SK-N-SH (cell line): ENCODE results near the gene SNRPN. TPM values are rescaled to one million over a fixed set of nuclear protein-coding genes. Genes with fewer than 3 reads are reported as not detected.

Experiments
- CTCF ChIA-PET: fragments of 300-600, 350-600 bp; formaldehyde crosslinking; extraction: SDS; loops from one replicate; lab custom pipeline; 2021; lab: Yijun Ruan, JAX
- POLR2A ChIA-PET: fragments of 350-600 bp; sonication (Branson Sonifier 250); formaldehyde crosslinking; extraction: SDS; loops from one replicate; lab custom pipeline; 2020; ENCODE audit warnings: antibody characterized with exemption, inconsistent platforms; lab: Yijun Ruan, JAX
- DNase-seq: peaks from one replicate; pipeline ENCODE4 v3.0.0; 2012
- H2AFZ ChIP-seq: fragments of 200-600 bp; sonication (generic); 2 replicates; pipeline ENCODE4 v1.8.1; 2016; ENCODE audit warnings: antibody characterized with exemption, mild to moderate bottlenecking, low read depth
- H3F3A ChIP-seq: fragments of 200-600 bp; sonication (generic); replicated peaks from 2 replicates; pipeline ENCODE3; 2016; ENCODE audit warnings: antibody characterized with exemption, mild to moderate bottlenecking; ENCODE audit not compliant: insufficient read depth
- H3K27ac ChIP-seq, 2 experiments: fragments of 200-500 bp in 1 of 2; fragments of 200-600 bp in 1 of 2; sonication (Bioruptor generic) in 1 of 2; sonication (generic), shearing (Covaris generic) in 1 of 2; 2 replicates each; pipeline versions ENCODE4 v1.5.1 to v1.6.1; 2014 to 2016; ENCODE audit warnings: low read depth in 2 of 2, inconsistent platforms in 1 of 2, low read length in 1 of 2, mild to moderate bottlenecking in 1 of 2, mixed read lengths in 1 of 2
- H3K27me3 ChIP-seq: fragments of 200-600 bp; sonication (generic), shearing (Covaris generic); 2 replicates; pipeline ENCODE4 v1.6.1; 2016; ENCODE audit warnings: mixed run types; ENCODE audit not compliant: insufficient read depth
- H3K36me3 ChIP-seq, 2 experiments: fragments of 200-500 bp in 1 of 2; fragments of 200-600 bp in 1 of 2; sonication (Bioruptor generic) in 1 of 2; sonication (generic) in 1 of 2; replicated peaks in 1 of 2; 2 replicates each; pipeline versions ENCODE3 to v1.5.1; 2014 to 2016; ENCODE audit warnings: low read length in 1 of 2, mild to moderate bottlenecking in 1 of 2; ENCODE audit not compliant: insufficient read depth in 2 of 2, control insufficient read depth in 1 of 2
- H3K4me1 ChIP-seq, 2 experiments: fragments of 200-500 bp in 1 of 2; fragments of 200-600 bp in 1 of 2; sonication (Bioruptor generic) in 1 of 2; sonication (generic), shearing (Covaris generic) in 1 of 2; 2 replicates each; pipeline versions ENCODE4 v1.5.1 to v1.6.1; 2014 to 2016; ENCODE audit warnings: low read depth in 1 of 2, low read length in 1 of 2, mixed run types in 1 of 2; ENCODE audit not compliant: insufficient read depth in 2 of 2, control insufficient read depth in 1 of 2
- H3K4me2 ChIP-seq: fragments of 200-600 bp; sonication (generic), shearing (Covaris generic); 2 replicates; pipeline ENCODE4 v1.6.1; 2017; ENCODE audit warnings: mixed run types
- H3K4me3 ChIP-seq, 2 experiments: fragments of 200-500 bp in 1 of 2; fragments of 200-600 bp in 1 of 2; sonication (Bioruptor generic) in 1 of 2; sonication (generic), shearing (Covaris generic) in 1 of 2; 2 replicates each; pipeline versions ENCODE4 v1.5.1 to v1.8.1; 2014 to 2016; ENCODE audit warnings: low read depth in 2 of 2, inconsistent platforms in 1 of 2, low read length in 1 of 2, mild to moderate bottlenecking in 1 of 2, mixed read lengths in 1 of 2, moderate library complexity in 1 of 2
- H3K79me2 ChIP-seq: fragments of 200-600 bp; sonication (generic); 2 replicates; pipeline ENCODE4 v1.8.1; 2017; ENCODE audit warnings: mild to moderate bottlenecking; ENCODE audit not compliant: insufficient read depth
- H3K9ac ChIP-seq: fragments of 200-600 bp; sonication (generic); 2 replicates; pipeline ENCODE4 v1.6.1; 2017; ENCODE audit warnings: mixed run types
- H3K9me2 ChIP-seq: fragments of 200-600 bp; sonication (generic); 2 replicates; pipeline ENCODE4 v1.6.1; 2017; ENCODE audit warnings: mixed run types
- H3K9me3 ChIP-seq: fragments of 200-600 bp; sonication (generic); 2 replicates; pipeline ENCODE4 v1.6.1; 2017; ENCODE audit warnings: mixed run types, mild to moderate bottlenecking, moderate library complexity
- H4K20me1 ChIP-seq: fragments of 200-600 bp; sonication (generic); 2 replicates; pipeline ENCODE4 v1.6.1; 2017; ENCODE audit warnings: mild to moderate bottlenecking, mixed run types; ENCODE audit not compliant: insufficient read depth
- CHD2 ChIP-seq: fragments of 150-350 bp; IDR thresholded peaks from 2 replicates; pipeline ENCODE4 v1.6.1; 2018; ENCODE audit warnings: low read length; ENCODE audit not compliant: partially characterized antibody
- CTCF ChIP-seq: fragments of 200-600 bp; sonication (generic); IDR thresholded peaks from 2 replicates; pipeline ENCODE4 v1.6.1; 2017; ENCODE audit warnings: antibody characterized with exemption, mild to moderate bottlenecking, moderate library complexity
- EP300 ChIP-seq, 2 experiments: IDR thresholded peaks; 2 replicates each; pipeline versions ENCODE4 v1.4.0 to v1.6.1; 2012; ENCODE audit warnings: borderline replicate concordance in 1 of 2, low read depth in 1 of 2, low read length in 1 of 2
- JUND ChIP-seq: IDR thresholded peaks from 2 replicates; pipeline ENCODE4 v1.4.0; 2012
- MAX ChIP-seq: IDR thresholded peaks from 2 replicates; pipeline ENCODE4 v1.4.0; 2012; ENCODE audit warnings: low read depth
- MXI1 ChIP-seq: IDR thresholded peaks from 2 replicates; pipeline ENCODE4 v1.6.1; 2012; ENCODE audit warnings: mild to moderate bottlenecking, low read depth, low read length, improper control_type of control experiment
- NFIC ChIP-seq: IDR thresholded peaks from 2 replicates; pipeline ENCODE4 v1.4.0; 2012; ENCODE audit warnings: borderline replicate concordance
- PBX3 ChIP-seq: IDR thresholded peaks from 2 replicates; pipeline ENCODE4; 2012
- RAD21 ChIP-seq: IDR thresholded peaks from 2 replicates; pipeline ENCODE4 v1.6.1; 2012; ENCODE audit warnings: mild to moderate bottlenecking, low read length
- RFX5 ChIP-seq: IDR thresholded peaks from 2 replicates; pipeline ENCODE4 v1.6.1; 2012; ENCODE audit warnings: mild to moderate bottlenecking, improper control_type of control experiment, low read length
- SIN3A ChIP-seq: IDR thresholded peaks from 2 replicates; pipeline ENCODE4 v1.6.1; 2012; ENCODE audit warnings: low read depth, mild to moderate bottlenecking, low read length, moderate library complexity, borderline replicate concordance
- TAF1 ChIP-seq: IDR thresholded peaks from 2 replicates; pipeline ENCODE4 v1.6.1; 2012; ENCODE audit warnings: low read depth, mild to moderate bottlenecking, low read length, moderate library complexity, borderline replicate concordance
- USF1 ChIP-seq: IDR thresholded peaks from 2 replicates; pipeline ENCODE4 v1.4.0; 2012; ENCODE audit warnings: low read depth, borderline replicate concordance
- USF2 ChIP-seq: fragments of 150-350 bp; IDR thresholded peaks from 2 replicates; pipeline ENCODE4 v1.6.1; 2017; ENCODE audit warnings: antibody characterized with exemption, low read length, low read depth, borderline replicate concordance
- YY1 ChIP-seq: IDR thresholded peaks from 2 replicates; pipeline ENCODE4 v1.4.0; 2012; ENCODE audit warnings: low read depth, mild to moderate bottlenecking
- ZBTB33 ChIP-seq: IDR thresholded peaks from 2 replicates; pipeline ENCODE4 v1.4.0; 2012; ENCODE audit warnings: low read depth, borderline replicate concordance
- WGBS: methylation state at CpG from one replicate; pipeline ENCODE4 v1.1.6; 2017; ENCODE audit warnings: low lambda C conversion rate; 5-methylcytosine and 5-hydroxymethylcytosine counted together
- polyA plus RNA-seq, 3 experiments: library from polyadenylated mRNA; depleted of rRNA; stranded (reverse); fragments of >200 nt; gene quantifications; 2 replicates each; pipeline ENCODE4 v1.2.3, GENCODE V29; 2012

The SNRPN gene
- polyA plus RNA-seq, 1 of the 3 experiments (the other 2 are of a cell fraction) = 147 TPM

- no peaks in the 10 kb centered on the region for H3K27me3 ChIP-seq
- H3K9ac ChIP-seq = no peak overlapping the region
- H4K20me1 ChIP-seq = no peaks in the 10 kb centered on the region
- TF ChIP-seq MXI1 (no peak), TAF1 (no peak), NFIC (no peak), SIN3A (no peak), CHD2 (no peak), PBX3 (no peak), YY1 (no peak), USF1 (no peak), EP300 (IDR thresholded peaks at IDR 0.05; ENCODE audit: borderline replicate concordance in 1 of 2, low read depth in 1 of 2, low read length in 1 of 2) (no peak), RAD21 (no peak), MAX (no peak), JUND (no peak), RFX5 (no peak), USF2 (no peak), CTCF (no peak), ZBTB33 (no peak)
- DNase-seq = no peak
- H3K4me2 ChIP-seq = no peak overlapping the region
- peaks cover 16 to 43% of the 10 kb centered on the region in 2 experiments for H3K36me3 ChIP-seq
- no peaks in the 10 kb centered on the region for H3K9me3 ChIP-seq
- no peak overlapping the region for H3K4me3 ChIP-seq
- H3K27ac ChIP-seq = no peak overlapping the region
- H3K79me2 ChIP-seq = no peaks in the 10 kb centered on the region
- POLR2A ChIA-PET = no interaction called here
- no peaks in the 10 kb centered on the region for H3F3A ChIP-seq
- CTCF ChIA-PET = no interaction called here
- H3K9me2 ChIP-seq = no peaks in the 10 kb centered on the region
- WGBS = 38% methylated on average over 1 of the region's 1 CpG
- H3K4me1 ChIP-seq = no peaks in the 10 kb centered on the region
- H2AFZ ChIP-seq = no peak overlapping the region
Observed at GRCh38 chr15:25019434-25019833, 64.6 kb downstream of the SNRPN start.
